ENCODE data around the gene ADCY10.
"Not testable (repeated sequence)": the region's sequence is repeated elsewhere in the genome, so short reads cannot be mapped to it uniquely, and the experiment has no call there.

Gene ADCY10

DNA sequence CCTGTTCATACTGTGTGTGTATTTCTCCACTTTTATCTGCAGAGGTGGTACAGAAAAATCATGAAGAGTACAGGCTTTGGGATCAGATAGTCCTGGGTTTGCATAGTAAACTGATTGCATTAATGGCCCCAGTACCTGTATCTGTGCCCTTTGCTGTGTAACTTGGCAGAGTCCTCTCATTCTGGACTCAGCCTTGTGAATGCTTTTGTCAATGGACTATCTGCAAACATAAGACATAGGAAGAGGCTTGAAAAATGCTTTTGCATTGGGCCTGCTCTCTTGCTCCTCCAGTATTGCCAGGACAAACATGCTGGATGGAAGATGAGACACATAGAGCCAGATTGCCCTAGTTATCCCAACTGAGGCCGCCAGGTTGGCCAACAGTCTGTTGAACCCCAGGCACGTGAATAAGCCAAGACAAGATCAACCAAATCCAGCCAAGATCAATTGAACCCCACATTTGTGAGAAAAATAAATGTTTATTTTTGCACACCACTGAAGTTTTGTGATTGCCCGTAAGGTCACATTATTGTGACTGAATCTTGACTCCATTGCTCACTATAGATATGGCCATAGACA, 37.2 kb downstream of the ADCY10 start:
- H3K4me3 ChIP-seq (ENCODE audit: low read depth, low read length), result no peak overlapping the region
- no peak for TF ChIP-seq CTCF (IDR thresholded peaks at IDR 0.05; ENCODE audit: low read depth, low read length, missing control alignments)
- DNase-seq (ENCODE audit: low read depth), result no peak

GRCh38 chr1:167871331-167871730, 42.6 kb downstream of the ADCY10 start:
- DNase-seq (ENCODE audit: low read depth), result no peak
- TF ChIP-seq CTCF (IDR thresholded peaks at IDR 0.05; ENCODE audit: low read depth, low read length, missing control alignments), result no peak
- no peak overlapping the region for H3K4me3 ChIP-seq (ENCODE audit: low read depth, low read length)

GRCh38 chr1:167869157-167870001, 44.6 kb downstream of the ADCY10 start:
- not testable (repeated sequence) for DNase-seq (ENCODE audit: low read depth)

DNA sequence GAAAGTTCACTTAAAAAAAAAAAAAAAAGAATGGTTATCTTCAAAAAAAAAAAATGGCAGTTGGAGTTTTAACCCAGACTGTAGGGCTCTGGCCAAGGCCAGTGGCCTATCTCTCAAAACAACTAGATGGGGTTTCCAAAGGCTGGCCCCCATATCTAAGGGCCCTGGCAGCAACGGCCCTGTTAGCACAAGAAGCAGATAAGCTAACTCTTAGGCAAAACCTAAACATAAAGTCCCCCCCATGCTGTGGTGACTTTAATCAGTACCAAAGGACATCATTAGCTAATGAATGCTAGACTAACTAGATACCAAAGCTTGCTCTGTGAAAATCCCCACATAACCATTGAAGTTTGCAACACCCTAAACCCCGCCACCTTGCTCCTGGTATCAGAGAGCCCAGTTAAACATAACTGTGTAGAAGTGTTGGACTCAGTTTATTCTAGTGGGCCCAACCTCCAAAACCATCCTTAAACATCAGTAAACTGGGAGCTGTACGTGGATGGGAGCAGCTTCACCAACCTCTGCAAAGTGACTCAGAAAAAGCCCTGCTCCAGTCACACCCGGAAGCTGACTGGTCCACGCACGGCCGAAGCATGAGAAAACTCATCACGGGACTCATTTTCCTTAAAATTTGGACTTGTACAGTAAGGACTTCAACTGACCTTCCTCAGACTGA, 47.1 kb downstream of the ADCY10 start:
- not testable (repeated sequence) for DNase-seq (ENCODE audit: low read depth); H3K4me3 ChIP-seq (ENCODE audit: low read depth, low read length)

More at GRCh38 chr1:167869157-167870001, 44.6 kb downstream of the ADCY10 start:
- H3K4me3 ChIP-seq (ENCODE audit: low read depth, low read length), result not testable (repeated sequence)

DNA sequence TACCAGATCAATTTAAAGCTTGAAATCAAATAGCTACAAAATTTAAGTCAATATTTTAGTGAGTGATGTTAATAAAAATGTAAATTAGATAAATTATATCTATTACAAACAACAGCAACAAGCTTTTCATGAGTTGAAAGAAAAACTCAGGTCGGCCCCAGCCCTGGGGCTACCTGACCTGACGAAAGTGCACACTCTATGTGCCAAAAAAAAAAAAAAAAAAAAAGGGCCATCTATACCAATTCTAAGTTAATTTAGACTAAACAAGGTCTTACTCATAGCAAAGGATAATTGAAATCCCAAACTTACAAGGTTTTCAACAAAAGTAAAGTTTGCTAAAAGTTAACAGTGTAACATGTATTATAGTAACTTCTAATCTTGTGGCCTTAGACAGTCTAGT, 47.6 kb downstream of the ADCY10 start:
- DNase-seq (ENCODE audit: low read depth), result not testable (repeated sequence)

GRCh38 chr1:167865804-167866308, 48.1 kb downstream of the ADCY10 start:
- DNase-seq (ENCODE audit: low read depth); H3K4me3 ChIP-seq (ENCODE audit: low read depth, low read length): not testable (repeated sequence)

More for the DNA sequence above, 47.6 kb downstream of the ADCY10 start:
- not testable (repeated sequence) for H3K4me3 ChIP-seq (ENCODE audit: low read depth, low read length)

DNA sequence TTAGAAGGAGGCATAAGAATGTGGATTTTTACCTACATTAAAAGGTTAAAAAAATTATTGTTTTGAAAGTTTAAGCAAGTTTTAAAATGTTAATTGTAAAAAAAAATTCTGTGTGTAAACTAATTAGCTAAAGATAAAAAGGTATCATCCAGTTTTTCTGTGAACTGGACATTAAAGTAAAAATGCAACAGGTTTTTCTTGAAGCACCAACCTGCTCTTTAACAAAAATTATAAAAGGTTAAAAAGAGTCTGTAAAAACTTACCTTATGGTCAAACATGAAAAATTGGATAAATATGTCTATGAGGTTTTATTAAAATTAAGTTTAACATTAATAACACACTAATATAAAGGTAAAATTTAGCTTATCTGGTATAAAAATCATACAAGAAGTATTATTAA, 48.7 kb downstream of the ADCY10 start:
- DNase-seq (ENCODE audit: low read depth); H3K4me3 ChIP-seq (ENCODE audit: low read depth, low read length): not testable (repeated sequence)

DNA sequence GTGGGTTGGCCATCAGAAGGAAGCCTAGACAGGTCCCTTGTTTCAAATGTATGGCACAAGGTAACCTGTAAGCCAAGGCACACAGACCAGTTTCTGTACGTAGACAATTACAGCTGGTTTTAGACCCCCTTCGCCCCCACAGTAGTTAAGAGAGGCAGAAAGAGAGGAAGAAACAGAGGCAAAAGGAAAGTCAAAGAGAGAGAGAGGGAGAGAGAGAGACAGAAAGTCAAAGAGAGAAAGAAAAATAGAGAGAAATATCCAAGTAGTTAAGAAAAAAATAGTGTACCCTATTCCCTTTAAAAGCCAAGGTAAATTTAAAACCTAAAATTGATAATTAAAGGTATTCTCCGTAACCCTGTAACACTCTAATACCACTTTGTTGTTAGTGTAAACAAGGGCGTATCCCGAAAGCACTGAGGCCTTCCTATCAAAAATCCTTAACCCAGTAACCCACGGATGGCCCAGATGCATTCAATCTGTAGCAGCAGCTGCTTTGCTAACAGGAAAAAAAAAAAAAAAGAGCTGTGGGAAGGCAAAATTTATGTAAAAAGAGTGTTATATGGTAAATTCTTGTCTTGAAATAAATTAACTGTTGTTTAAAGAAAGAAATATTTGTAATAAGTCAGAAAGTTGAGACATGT, 49.4 kb downstream of the ADCY10 start:
- TF ChIP-seq CTCF (IDR thresholded peaks at IDR 0.05; ENCODE audit: low read depth, low read length, missing control alignments), result no peak
- no peak overlapping the region for H3K4me3 ChIP-seq (ENCODE audit: low read depth, low read length)

DNA sequence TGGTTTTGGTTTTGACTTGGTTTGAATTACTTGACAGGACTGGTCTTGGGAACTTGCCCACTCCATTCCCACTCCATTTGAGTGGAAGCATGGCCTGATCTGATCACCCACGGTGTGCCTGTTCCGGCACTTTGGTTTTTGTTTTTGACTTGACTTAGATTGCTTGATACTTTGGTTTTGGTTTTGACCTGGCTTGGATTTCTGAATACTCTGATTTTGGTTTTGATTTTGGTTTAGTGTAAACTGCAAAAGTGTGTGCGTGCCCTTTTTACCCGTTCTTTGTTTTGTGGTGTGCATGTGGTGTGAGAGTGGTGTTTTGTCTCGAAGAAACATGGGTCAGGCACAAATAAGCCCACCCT, 50.0 kb downstream of the ADCY10 start:
- H3K4me3 ChIP-seq (ENCODE audit: low read depth, low read length), result no peak overlapping the region

More for the DNA sequence above, 49.4 kb downstream of the ADCY10 start:
- no peak for DNase-seq (ENCODE audit: low read depth)

DNA sequence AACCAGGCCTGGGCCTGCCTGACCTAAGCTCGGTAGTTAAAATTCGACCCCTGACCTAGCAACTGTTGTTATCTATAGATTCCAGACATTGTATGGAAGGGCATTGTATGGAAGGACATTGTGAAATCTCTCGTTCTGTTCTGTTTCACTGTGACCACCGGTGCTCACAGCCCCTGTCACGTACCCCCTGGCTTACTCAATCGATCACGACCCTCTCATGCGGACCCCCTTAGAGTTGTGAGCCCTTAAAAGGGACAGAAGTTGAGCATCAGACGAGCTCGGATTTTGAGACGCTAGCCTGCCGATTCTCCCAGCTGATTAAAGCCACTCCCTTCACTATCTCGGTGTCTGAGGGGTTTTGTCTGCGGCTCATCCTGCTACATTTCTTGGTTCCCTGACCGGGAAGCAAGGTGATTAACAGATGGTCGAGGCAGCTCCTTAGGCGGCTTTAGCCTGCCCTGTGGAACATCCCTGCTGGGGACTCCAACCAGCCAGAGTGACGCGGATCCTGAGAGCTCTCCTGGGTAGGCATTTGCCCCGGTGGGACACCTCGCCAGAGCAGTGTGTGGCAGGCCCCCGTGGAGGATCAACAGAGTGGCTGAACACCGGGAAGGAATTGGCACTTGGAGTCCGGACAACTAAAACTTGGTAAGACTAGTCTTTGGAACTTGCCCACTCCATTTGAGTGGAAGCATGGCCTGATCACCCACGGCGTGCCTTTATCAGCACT, 50.6 kb downstream of the ADCY10 start:
- not testable (repeated sequence) for H3K4me3 ChIP-seq (ENCODE audit: low read depth, low read length); DNase-seq (ENCODE audit: low read depth)

More for the DNA sequence above, 50.0 kb downstream of the ADCY10 start:
- TF ChIP-seq CTCF (IDR thresholded peaks at IDR 0.05; ENCODE audit: low read depth, low read length, missing control alignments), result no peak
- no peak for DNase-seq (ENCODE audit: low read depth)
